Neural cell (in vitro differentiated cells): ENCODE data around the gene TSTD1. TPM values are rescaled to one million over a fixed set of nuclear protein-coding genes. Genes with fewer than 3 reads are reported as not detected.

Source experiments
- H2AFZ ChIP-seq: fragments of 200-600, 300-800 bp; sonication (generic), shearing (Covaris generic); 2 replicates; pipeline ENCODE4 v1.6.0; 2014; ENCODE audit warnings: low read depth, mild to moderate bottlenecking, antibody characterized with exemption, low read length, moderate library complexity
- H3F3A ChIP-seq: fragments of 200-600 bp; shearing (Covaris generic); 2 replicates; pipeline ENCODE4 v1.6.1; 2016; ENCODE audit warnings: mild to moderate bottlenecking, moderate library complexity, mixed read lengths, antibody characterized with exemption, low read length; ENCODE audit not compliant: insufficient read depth, poor library complexity, severe bottlenecking
- H3K27ac ChIP-seq: fragments of 200-600, 300-800 bp; sonication (generic), shearing (Covaris generic); 2 replicates; pipeline ENCODE4 v1.5.1; 2014; ENCODE audit warnings: mild to moderate bottlenecking, low read length, moderate library complexity
- H3K27me3 ChIP-seq: fragments of 300-800, 200-600 bp; sonication (generic), shearing (Covaris generic); 2 replicates; pipeline ENCODE4 v1.6.0; 2014; ENCODE audit warnings: mild to moderate bottlenecking, low read depth, low read length, moderate library complexity; ENCODE audit not compliant: insufficient read depth
- H3K36me3 ChIP-seq: fragments of 300-800, 200-600 bp; sonication (generic), shearing (Covaris generic); 2 replicates; pipeline ENCODE4 v1.5.1; 2014; ENCODE audit warnings: mild to moderate bottlenecking, antibody characterized with exemption, low read length, moderate library complexity; ENCODE audit not compliant: insufficient read depth
- H3K4me2 ChIP-seq: fragments of 300-800, 200-600 bp; sonication (generic), shearing (Covaris generic); 2 replicates; pipeline ENCODE4 v1.6.0; 2014; ENCODE audit warnings: mild to moderate bottlenecking, low read length
- H3K4me3 ChIP-seq: fragments of 300-800, 200-600 bp; sonication (generic), shearing (Covaris generic); 2 replicates; pipeline ENCODE4 v1.5.1; 2014; ENCODE audit warnings: mild to moderate bottlenecking, low read length, moderate library complexity
- H3K79me2 ChIP-seq: fragments of 200-600 bp; shearing (Covaris generic); replicated peaks from 2 replicates; pipeline ENCODE4 v1.6.0; 2014; ENCODE audit warnings: mild to moderate bottlenecking, low read length, moderate library complexity; ENCODE audit not compliant: insufficient read depth
- H3K9ac ChIP-seq: fragments of 300-800, 200-600 bp; sonication (generic), shearing (Covaris generic); 2 replicates; pipeline ENCODE4 v1.6.1; 2016; ENCODE audit warnings: mild to moderate bottlenecking, low read length, mixed read lengths
- H3K9me2 ChIP-seq: fragments of 200-600 bp; shearing (Covaris generic); 2 replicates; pipeline ENCODE4 v1.6.1; 2016; ENCODE audit warnings: mild to moderate bottlenecking, low read length, mixed read lengths; ENCODE audit not compliant: insufficient read depth
- H3K9me3 ChIP-seq: fragments of 200-600, 300-800 bp; sonication (generic), shearing (Covaris generic); 2 replicates; pipeline ENCODE4 v1.6.1; 2016; ENCODE audit warnings: mild to moderate bottlenecking, mixed run types, low read length, moderate library complexity, mixed read lengths
- H4K20me1 ChIP-seq: fragments of 200-600 bp; shearing (Covaris generic); 2 replicates; pipeline ENCODE4 v1.6.1; 2016; ENCODE audit warnings: mild to moderate bottlenecking, mixed run types; ENCODE audit not compliant: insufficient read depth
- CTCF ChIP-seq: fragments of 450-650 bp; IDR thresholded peaks from 2 replicates; pipeline ENCODE4 v1.5.1; 2014; ENCODE audit warnings: antibody characterized with exemption, mild to moderate bottlenecking, moderate library complexity; ENCODE audit not compliant: poor library complexity, severe bottlenecking
- EP300 ChIP-seq: fragments of 450-650 bp; conservative IDR thresholded peaks from 2 replicates; pipeline ENCODE4 v1.6.1; 2014; ENCODE audit warnings: antibody characterized with exemption, mild to moderate bottlenecking, moderate library complexity; ENCODE audit not compliant: poor library complexity, severe bottlenecking
- EZH2 ChIP-seq: fragments of 200-600, 300-800 bp; shearing (Covaris generic), sonication (generic); IDR thresholded peaks from 2 replicates; pipeline ENCODE4 v1.6.1; 2014; ENCODE audit warnings: antibody characterized with exemption, low read length, borderline replicate concordance, mild to moderate bottlenecking; ENCODE audit not compliant: insufficient read depth, poor library complexity, severe bottlenecking
- MXI1 ChIP-seq: fragments of 450-650 bp; conservative IDR thresholded peaks from 2 replicates; pipeline ENCODE4 v1.6.1; 2014; ENCODE audit warnings: antibody characterized with exemption, mild to moderate bottlenecking; ENCODE audit not compliant: poor library complexity, severe bottlenecking
- POLR2AphosphoS5 ChIP-seq: IDR thresholded peaks from 2 replicates; pipeline ENCODE4 v1.6.1; 2012
- RAD21 ChIP-seq: fragments of 450-650 bp; conservative IDR thresholded peaks from 2 replicates; pipeline ENCODE4 v1.6.1; 2014; ENCODE audit warnings: antibody characterized with exemption, mild to moderate bottlenecking, moderate library complexity
- SMC3 ChIP-seq: fragments of 450-650 bp; conservative IDR thresholded peaks from 2 replicates; pipeline ENCODE4 v1.6.1; 2014; ENCODE audit warnings: antibody characterized with exemption, mild to moderate bottlenecking, moderate library complexity; ENCODE audit not compliant: poor library complexity
- TAF1 ChIP-seq: IDR thresholded peaks from 2 replicates; pipeline ENCODE4 v1.6.1; 2012; ENCODE audit warnings: low read depth
- polyA plus RNA-seq: library from polyadenylated mRNA; depleted of rRNA; stranded (reverse); fragments of >200 nt; gene quantifications from 2 replicates; pipeline ENCODE4 v1.2.3, GENCODE V29; 2014
- TF ChIP-seq, protein P1 (sequence below): IDR thresholded peaks from 2 replicates; pipeline ENCODE4 v1.6.1; 2012; ENCODE audit warnings: borderline replicate concordance

The TSTD1 gene
- polyA plus RNA-seq, 1 donor from 2014 or later = 63.5 TPM

DNA sequence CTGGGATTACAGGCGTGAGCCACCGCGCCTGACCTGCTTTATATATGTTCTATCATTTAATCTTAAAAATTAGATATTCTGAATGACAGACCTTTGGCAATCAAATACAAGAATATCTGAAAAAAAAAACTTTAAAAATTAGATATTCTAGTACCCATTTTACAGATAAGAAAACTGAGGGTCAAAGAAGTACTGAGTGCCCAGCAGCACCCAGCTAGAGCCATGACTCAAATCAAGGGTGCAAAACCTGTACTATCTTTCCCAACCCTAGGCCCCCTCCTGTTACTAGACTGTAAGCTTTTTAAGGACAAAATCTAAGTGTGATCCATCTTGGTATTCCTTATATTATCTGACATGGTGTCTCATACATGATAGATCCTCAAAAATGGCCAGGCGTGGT, 22.7 kb upstream of the TSTD1 start:
- Histone ChIP-seq H3K27ac (no peak overlapping the region), H3K9me3 (no peaks in the 10 kb centered on the region), H3K4me2 (no peak overlapping the region), H3F3A (no peaks in the 10 kb centered on the region), H3K79me2 (no peaks in the 10 kb centered on the region), H4K20me1 (no peaks in the 10 kb centered on the region), H3K9me2 (no peaks in the 10 kb centered on the region), H3K9ac (no peak overlapping the region), H2AFZ (no peak overlapping the region), H3K4me3 (no peak overlapping the region), H3K36me3 (no peaks in the 10 kb centered on the region), H3K27me3 (no peaks in the 10 kb centered on the region)
- TF ChIP-seq TAF1 = no peak
- TF ChIP-seq MXI1 = no peak
- no peak for TF ChIP-seq EZH2
- TF ChIP-seq EP300 = no peak
- no peak for TF ChIP-seq CTCF

- TF ChIP-seq EP300 (no peak), RAD21 (no peak), EZH2 (no peak), TAF1 (no peak), SMC3 (no peak), CTCF (no peak), POLR2AphosphoS5 (no peak), MXI1 (no peak)
- TF ChIP-seq, protein P1, sequence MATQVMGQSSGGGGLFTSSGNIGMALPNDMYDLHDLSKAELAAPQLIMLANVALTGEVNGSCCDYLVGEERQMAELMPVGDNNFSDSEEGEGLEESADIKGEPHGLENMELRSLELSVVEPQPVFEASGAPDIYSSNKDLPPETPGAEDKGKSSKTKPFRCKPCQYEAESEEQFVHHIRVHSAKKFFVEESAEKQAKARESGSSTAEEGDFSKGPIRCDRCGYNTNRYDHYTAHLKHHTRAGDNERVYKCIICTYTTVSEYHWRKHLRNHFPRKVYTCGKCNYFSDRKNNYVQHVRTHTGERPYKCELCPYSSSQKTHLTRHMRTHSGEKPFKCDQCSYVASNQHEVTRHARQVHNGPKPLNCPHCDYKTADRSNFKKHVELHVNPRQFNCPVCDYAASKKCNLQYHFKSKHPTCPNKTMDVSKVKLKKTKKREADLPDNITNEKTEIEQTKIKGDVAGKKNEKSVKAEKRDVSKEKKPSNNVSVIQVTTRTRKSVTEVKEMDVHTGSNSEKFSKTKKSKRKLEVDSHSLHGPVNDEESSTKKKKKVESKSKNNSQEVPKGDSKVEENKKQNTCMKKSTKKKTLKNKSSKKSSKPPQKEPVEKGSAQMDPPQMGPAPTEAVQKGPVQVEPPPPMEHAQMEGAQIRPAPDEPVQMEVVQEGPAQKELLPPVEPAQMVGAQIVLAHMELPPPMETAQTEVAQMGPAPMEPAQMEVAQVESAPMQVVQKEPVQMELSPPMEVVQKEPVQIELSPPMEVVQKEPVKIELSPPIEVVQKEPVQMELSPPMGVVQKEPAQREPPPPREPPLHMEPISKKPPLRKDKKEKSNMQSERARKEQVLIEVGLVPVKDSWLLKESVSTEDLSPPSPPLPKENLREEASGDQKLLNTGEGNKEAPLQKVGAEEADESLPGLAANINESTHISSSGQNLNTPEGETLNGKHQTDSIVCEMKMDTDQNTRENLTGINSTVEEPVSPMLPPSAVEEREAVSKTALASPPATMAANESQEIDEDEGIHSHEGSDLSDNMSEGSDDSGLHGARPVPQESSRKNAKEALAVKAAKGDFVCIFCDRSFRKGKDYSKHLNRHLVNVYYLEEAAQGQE = no peak
- Histone ChIP-seq H3K4me3 (no peak overlapping the region), H3K27me3 (no peaks in the 10 kb centered on the region), H3K79me2 (no peaks in the 10 kb centered on the region), H3F3A (no peaks in the 10 kb centered on the region), H3K36me3 (no peaks in the 10 kb centered on the region), H3K27ac (no peak overlapping the region), H3K9ac (no peak overlapping the region), H2AFZ (no peak overlapping the region), H3K9me2 (no peaks in the 10 kb centered on the region), H3K9me3 (no peaks in the 10 kb centered on the region), H3K4me2 (no peak overlapping the region), H4K20me1 (no peaks in the 10 kb centered on the region)
These were observed 20.5 kb upstream of the TSTD1 start for GRCh38 chr1:161059293-161059692.
